ENCODE measurements around the gene KPNA4.
"Not testable (repeated sequence)": the region's sequence is repeated elsewhere in the genome, so short reads cannot be mapped to it uniquely, and the experiment has no call there.

Gene KPNA4

GRCh38 chr3:160490166-160490565, 75.2 kb downstream of the KPNA4 start:
- no peak for DNase-seq (ENCODE audit: low read depth)

- DNase-seq (ENCODE audit: low read depth), result no peak
Measured at GRCh38 chr3:160486459-160486869, 78.9 kb downstream of the KPNA4 start.

GRCh38 chr3:160482796-160483195, 82.6 kb downstream of the KPNA4 start:
- no peak for DNase-seq (ENCODE audit: low read depth)

GRCh38 chr3:160481856-160482255, 83.5 kb downstream of the KPNA4 start:
- DNase-seq (ENCODE audit: low read depth), result no peak

GRCh38 chr3:160480931-160481330, 84.4 kb downstream of the KPNA4 start:
- no peak for DNase-seq (ENCODE audit: low read depth)

- no peak for DNase-seq (ENCODE audit: low read depth)
Measured at GRCh38 chr3:160479376-160479775, 86.0 kb downstream of the KPNA4 start.

GRCh38 chr3:160478338-160478737, 87.0 kb downstream of the KPNA4 start:
- DNase-seq (ENCODE audit: low read depth), result no peak

GRCh38 chr3:160477750-160478149, 87.6 kb downstream of the KPNA4 start:
- DNase-seq (ENCODE audit: low read depth), result no peak

GRCh38 chr3:160475884-160476283, 89.5 kb downstream of the KPNA4 start:
- DNase-seq (ENCODE audit: low read depth), result no peak

GRCh38 chr3:160475153-160475552, 90.2 kb downstream of the KPNA4 start:
- no peak for DNase-seq (ENCODE audit: low read depth)

GRCh38 chr3:160474416-160474838, 90.9 kb downstream of the KPNA4 start:
- DNase-seq (ENCODE audit: low read depth), result no peak

GRCh38 chr3:160473978-160474377, 91.4 kb downstream of the KPNA4 start:
- no peak for DNase-seq (ENCODE audit: low read depth)

GRCh38 chr3:160473221-160473620, 92.2 kb downstream of the KPNA4 start:
- DNase-seq (ENCODE audit: low read depth), result no peak

GRCh38 chr3:160472344-160472743, 93.0 kb downstream of the KPNA4 start:
- DNase-seq (ENCODE audit: low read depth), result no peak

GRCh38 chr3:160471892-160472291, 93.5 kb downstream of the KPNA4 start:
- DNase-seq (ENCODE audit: low read depth), result no peak

- DNase-seq (ENCODE audit: low read depth), result no peak
Measured at GRCh38 chr3:160470181-160470580, 95.2 kb downstream of the KPNA4 start.

GRCh38 chr3:160464971-160465370, 100.4 kb downstream of the KPNA4 start:
- DNase-seq (ENCODE audit: low read depth), result no peak

- DNase-seq (ENCODE audit: low read depth), result no peak
Measured at GRCh38 chr3:160464321-160464720, 101.0 kb downstream of the KPNA4 start.

GRCh38 chr3:160460033-160460432, 105.3 kb downstream of the KPNA4 start:
- no peak for DNase-seq (ENCODE audit: low read depth)

GRCh38 chr3:160459450-160459970, 105.9 kb downstream of the KPNA4 start:
- DNase-seq (ENCODE audit: low read depth), result no peak

GRCh38 chr3:160458151-160458550, 107.2 kb downstream of the KPNA4 start:
- DNase-seq (ENCODE audit: low read depth), result no peak

- no peak for DNase-seq (ENCODE audit: low read depth)
Measured at GRCh38 chr3:160455846-160456245, 109.5 kb downstream of the KPNA4 start.

GRCh38 chr3:160454995-160455394, 110.4 kb downstream of the KPNA4 start:
- DNase-seq (ENCODE audit: low read depth), result no peak

- DNase-seq (ENCODE audit: low read depth), result not testable (repeated sequence)
Measured at GRCh38 chr3:160452251-160452650, 113.1 kb downstream of the KPNA4 start.

GRCh38 chr3:160451602-160452001, 113.8 kb downstream of the KPNA4 start:
- DNase-seq (ENCODE audit: low read depth), result no peak

Data from activated T-helper 9 cell treated with anti-CD3 and anti-CD28 coated beads, Interleukin-2, amount 50 U/mL, for 16 hours (primary cell).